ENCODE data around the gene PTPN6.

The PTPN6 gene

DNA sequence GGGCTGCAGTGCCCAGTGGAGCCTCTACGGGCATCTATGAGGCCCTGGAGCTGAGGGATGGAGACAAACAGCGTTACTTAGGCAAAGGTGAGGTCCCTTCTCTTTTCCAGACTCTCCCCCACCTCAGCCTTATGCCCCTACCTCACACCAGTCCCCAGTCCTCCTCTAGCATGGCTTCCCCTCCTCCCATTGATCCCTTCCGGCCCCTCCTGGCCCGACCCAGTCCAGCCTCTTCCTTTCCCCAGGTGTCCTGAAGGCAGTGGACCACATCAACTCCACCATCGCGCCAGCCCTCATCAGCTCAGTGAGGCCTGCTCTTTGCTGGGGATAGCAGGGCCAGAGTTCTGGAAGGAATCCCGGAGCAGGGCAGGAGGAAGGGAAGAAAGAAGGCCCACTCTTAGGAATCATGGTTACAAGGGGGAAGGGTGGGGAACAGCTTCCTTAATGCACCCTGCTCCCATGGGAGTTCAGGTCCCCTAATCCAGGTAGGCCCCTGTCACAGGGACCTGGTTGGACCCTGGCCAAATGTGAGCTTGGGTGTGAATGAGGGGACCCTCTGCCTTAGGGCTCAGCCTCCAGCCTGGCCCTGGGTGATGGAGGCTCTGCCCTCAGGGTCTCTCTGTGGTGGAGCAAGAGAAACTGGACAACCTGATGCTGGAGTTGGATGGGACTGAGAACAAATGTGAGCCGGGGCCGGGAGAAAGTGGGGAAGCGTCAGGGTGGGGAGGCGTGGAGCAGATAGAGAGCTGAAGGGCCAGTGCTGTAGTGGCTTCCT lies 34.5 kb upstream of the PTPN6 start:
- no peaks in the 10 kb centered on the region for H3K9me3 Mint-ChIP-seq
- peaks cover 28% of the 10 kb centered on the region for H3K36me3 Mint-ChIP-seq
- DNase-seq, result no peak
- CTCF ChIA-PET, result interaction anchor here (0.7 to 1.7 kb wide), 4 partner anchors 9 to 21 kb away, joined by 3 to 7 read pairs (median 4); no protein-coding TSS in a partner anchor
- no peak overlapping the region for H3K27ac Mint-ChIP-seq
- peak overlapping the region; percentile 97 for H3K4me3 Mint-ChIP-seq
- no peaks in the 10 kb centered on the region for H3K27me3 Mint-ChIP-seq
- peaks cover 53% of the 10 kb centered on the region for H3K4me1 Mint-ChIP-seq

DNA sequence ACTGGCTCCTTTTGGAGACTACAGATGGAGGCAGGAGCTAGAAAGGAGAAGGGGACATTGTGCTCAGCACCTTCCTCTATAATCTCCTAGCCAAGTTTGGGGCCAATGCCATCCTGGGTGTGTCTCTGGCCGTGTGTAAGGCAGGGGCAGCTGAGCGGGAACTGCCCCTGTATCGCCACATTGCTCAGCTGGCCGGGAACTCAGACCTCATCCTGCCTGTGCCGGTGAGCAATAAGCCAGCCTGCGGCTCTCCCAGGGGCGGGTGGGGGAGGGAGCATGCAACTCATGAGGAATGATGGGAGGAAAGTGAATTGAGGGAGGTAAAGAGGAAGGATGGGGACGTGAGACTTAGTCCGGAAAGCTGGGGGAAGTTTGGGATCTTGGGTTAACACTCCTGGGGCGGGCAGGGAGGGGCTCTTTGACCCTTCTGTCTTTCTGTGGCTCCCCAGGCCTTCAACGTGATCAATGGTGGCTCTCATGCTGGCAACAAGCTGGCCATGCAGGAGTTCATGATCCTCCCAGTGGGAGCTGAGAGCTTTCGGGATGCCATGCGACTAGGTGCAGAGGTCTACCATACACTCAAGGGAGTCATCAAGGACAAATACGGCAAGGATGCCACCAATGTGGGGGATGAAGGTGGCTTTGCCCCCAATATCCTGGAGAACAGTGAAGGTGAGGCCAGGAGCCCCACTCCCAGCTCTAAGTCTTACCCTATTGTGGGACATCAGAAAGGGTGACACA lies 33.5 kb upstream of the PTPN6 start:
- H3K27ac Mint-ChIP-seq, result no peak overlapping the region
- CTCF ChIA-PET, result interaction anchor here (1.2 to 1.7 kb wide), 2 partner anchors 9 to 20 kb away, joined by 4 to 7 read pairs; no protein-coding TSS in a partner anchor
- no peaks in the 10 kb centered on the region for H3K27me3 Mint-ChIP-seq
- H3K4me1 Mint-ChIP-seq, result peaks cover 52% of the 10 kb centered on the region
- DNase-seq, result no peak
- H3K36me3 Mint-ChIP-seq, result peaks cover 33% of the 10 kb centered on the region
- H3K4me3 Mint-ChIP-seq, result no peak overlapping the region
- no peaks in the 10 kb centered on the region for H3K9me3 Mint-ChIP-seq

DNA sequence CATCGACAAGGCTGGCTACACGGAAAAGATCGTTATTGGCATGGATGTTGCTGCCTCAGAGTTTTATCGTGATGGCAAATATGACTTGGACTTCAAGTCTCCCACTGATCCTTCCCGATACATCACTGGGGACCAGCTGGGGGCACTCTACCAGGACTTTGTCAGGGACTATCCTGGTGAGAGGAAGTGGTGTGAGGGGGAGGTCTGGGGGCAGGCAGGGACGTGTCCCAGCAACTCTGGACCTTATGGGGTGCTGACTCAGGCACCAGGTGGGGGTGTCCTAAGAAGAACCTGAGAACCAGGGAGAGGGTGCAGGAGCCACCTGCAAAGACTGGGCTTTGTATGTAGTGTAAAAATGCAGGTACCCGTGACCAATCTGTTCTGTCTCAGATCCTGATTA lies 31.6 kb upstream of the PTPN6 start:
- Mint-ChIP-seq H3K36me3 (peaks cover 40% of the 10 kb centered on the region), H3K9me3 (no peaks in the 10 kb centered on the region), H3K4me3 (no peak overlapping the region)

DNA sequence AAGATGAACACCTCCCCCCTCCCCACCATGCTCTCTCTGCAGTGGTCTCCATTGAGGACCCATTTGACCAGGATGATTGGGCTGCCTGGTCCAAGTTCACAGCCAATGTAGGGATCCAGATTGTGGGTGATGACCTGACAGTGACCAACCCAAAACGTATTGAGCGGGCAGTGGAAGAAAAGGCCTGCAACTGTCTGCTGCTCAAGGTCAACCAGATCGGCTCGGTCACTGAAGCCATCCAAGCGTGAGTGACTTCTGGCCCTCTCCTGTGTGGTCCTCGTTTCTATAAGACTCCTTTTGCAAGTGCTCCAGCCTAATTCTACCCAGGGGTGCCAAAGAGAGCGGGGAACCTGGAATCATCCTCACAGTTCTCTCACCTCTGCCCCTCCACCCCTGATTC lies 29.6 kb upstream of the PTPN6 start:
- DNase-seq, result no peak
- Mint-ChIP-seq H3K36me3 (peaks cover 37% of the 10 kb centered on the region), H3K27ac (no peak overlapping the region), H3K27me3 (peaks cover 6% of the 10 kb centered on the region), H3K4me3 (no peak overlapping the region), H3K9me3 (no peaks in the 10 kb centered on the region), H3K4me1 (peaks cover 42% of the 10 kb centered on the region)
- CTCF ChIA-PET, result interaction anchor here (0.6 to 5.8 kb wide), 5 partner anchors 15 to 49 kb away, joined by 3 to 39 read pairs (median 3); partner anchors contain the start of gene SPSB2

More for the DNA sequence above, 31.6 kb upstream of the PTPN6 start:
- CTCF ChIA-PET, result interaction anchor here (0.8 to 1.1 kb wide), 2 partner anchors 10 to 47 kb away, joined by 3 to 5 read pairs; partner anchors contain the start of gene SPSB2
- Mint-ChIP-seq H3K4me1 (peaks cover 42% of the 10 kb centered on the region), H3K27ac (no peak overlapping the region), H3K27me3 (no peaks in the 10 kb centered on the region)
- no peak for DNase-seq

GRCh38 chr12:6921996-6922946 lies 28.9 kb upstream of the PTPN6 start:
- Mint-ChIP-seq H3K36me3 (peaks cover 33% of the 10 kb centered on the region), H3K4me1 (peaks cover 44% of the 10 kb centered on the region), H3K4me3 (no peak overlapping the region), H3K9me3 (no peaks in the 10 kb centered on the region), H3K27ac (peak overlapping the region; percentile 67), H3K27me3 (peaks cover 14% of the 10 kb centered on the region)
- no peak for DNase-seq
- CTCF ChIA-PET, result interaction anchor here (0.6 to 5.8 kb wide), 6 partner anchors 14 to 49 kb away, joined by 3 to 39 read pairs (median 3); partner anchors contain the start of genes C12orf57, RNU7-1 and SPSB2

DNA sequence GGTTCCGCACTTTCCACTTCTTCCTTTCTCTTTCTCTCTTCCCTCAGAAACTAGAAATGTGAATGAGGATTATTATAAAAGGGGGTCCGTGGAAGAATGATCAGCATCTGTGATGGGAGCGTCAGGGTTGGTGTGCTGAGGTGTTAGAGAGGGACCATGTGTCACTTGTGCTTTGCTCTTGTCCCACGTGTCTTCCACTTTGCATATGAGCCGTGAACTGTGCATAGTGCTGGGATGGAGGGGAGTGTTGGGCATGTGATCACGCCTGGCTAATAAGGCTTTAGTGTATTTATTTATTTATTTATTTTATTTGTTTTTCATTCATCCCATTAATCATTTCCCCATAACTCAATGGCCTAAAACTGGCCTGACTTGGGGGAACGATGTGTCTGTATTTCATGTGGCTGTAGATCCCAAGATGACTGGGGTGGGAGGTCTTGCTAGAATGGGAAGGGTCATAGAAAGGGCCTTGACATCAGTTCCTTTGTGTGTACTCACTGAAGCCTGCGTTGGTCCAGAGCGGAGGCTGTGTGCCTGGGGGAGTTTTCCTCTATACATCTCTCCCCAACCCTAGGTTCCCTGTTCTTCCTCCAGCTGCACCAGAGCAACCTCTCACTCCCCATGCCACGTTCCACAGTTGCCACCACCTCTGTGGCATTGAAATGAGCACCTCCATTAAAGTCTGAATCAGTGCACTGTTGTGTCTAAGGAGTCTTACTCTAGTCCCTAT lies 28.0 kb upstream of the PTPN6 start:
- CTCF ChIA-PET, result interaction anchor here (0.6 to 5.8 kb wide), 16 partner anchors 9 to 218 kb away, joined by 3 to 39 read pairs (median 5); partner anchors contain the start of genes C12orf57, C1RL, RNU7-1 and SPSB2
- no peaks in the 10 kb centered on the region for H3K9me3 Mint-ChIP-seq
- peaks cover 28% of the 10 kb centered on the region for H3K36me3 Mint-ChIP-seq
- no peak overlapping the region for H3K4me3 Mint-ChIP-seq
- H3K27ac Mint-ChIP-seq, result peak overlapping the region; percentile 39
- peaks cover 44% of the 10 kb centered on the region for H3K4me1 Mint-ChIP-seq
- DNase-seq, result no peak
- peaks cover 17% of the 10 kb centered on the region for H3K27me3 Mint-ChIP-seq

GRCh38 chr12:6923851-6924250 lies 27.3 kb upstream of the PTPN6 start:
- peak overlapping the region; percentile 70 for H3K27ac Mint-ChIP-seq
- CTCF ChIA-PET, result interaction anchor here (0.6 to 5.8 kb wide), 17 partner anchors 8 to 217 kb away, joined by 3 to 39 read pairs (median 5); partner anchors contain the start of genes C12orf57, C1RL, RNU7-1 and SPSB2
- peaks cover 48% of the 10 kb centered on the region for H3K4me1 Mint-ChIP-seq
- no peak overlapping the region for H3K4me3 Mint-ChIP-seq
- H3K36me3 Mint-ChIP-seq, result peaks cover 31% of the 10 kb centered on the region
- no peaks in the 10 kb centered on the region for H3K9me3 Mint-ChIP-seq
- DNase-seq, result no peak
- H3K27me3 Mint-ChIP-seq, result peaks cover 23% of the 10 kb centered on the region

DNA sequence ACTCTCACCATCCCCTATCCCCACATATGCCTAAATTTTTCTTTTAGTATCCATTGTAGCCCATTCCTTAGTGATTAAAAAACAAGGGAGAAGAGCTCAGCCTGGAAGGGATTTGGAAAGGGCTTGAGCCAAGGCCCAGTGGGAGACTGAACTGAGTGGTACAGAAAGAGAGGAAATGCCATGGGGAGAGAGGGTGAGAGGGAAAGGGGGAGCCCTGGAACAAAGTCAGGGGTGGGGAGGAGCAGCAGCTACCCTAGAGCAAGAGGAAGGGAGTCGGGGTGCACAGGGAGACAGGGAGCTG lies 26.0 kb upstream of the PTPN6 start:
- Mint-ChIP-seq H3K27ac (peak overlapping the region; percentile 39), H3K27me3 (peaks cover 23% of the 10 kb centered on the region), H3K36me3 (peaks cover 18% of the 10 kb centered on the region), H3K9me3 (no peaks in the 10 kb centered on the region), H3K4me3 (peak overlapping the region; percentile 55), H3K4me1 (peaks cover 50% of the 10 kb centered on the region)
- CTCF ChIA-PET, result interaction anchor here (0.6 to 5.8 kb wide), 17 partner anchors 9 to 436 kb away, joined by 3 to 39 read pairs (median 5); partner anchors contain the start of genes C12orf57, ENO2, RNU7-1 and SPSB2
- DNase-seq, result no peak

- no peak for DNase-seq
- no peak overlapping the region for H3K27ac Mint-ChIP-seq
- H3K9me3 Mint-ChIP-seq, result no peaks in the 10 kb centered on the region
- H3K4me3 Mint-ChIP-seq, result peak overlapping the region; percentile 81
- peaks cover 18% of the 10 kb centered on the region for H3K36me3 Mint-ChIP-seq
- CTCF ChIA-PET, result interaction anchor here (0.6 to 5.8 kb wide), 18 partner anchors 8 to 435 kb away, joined by 3 to 39 read pairs (median 4); partner anchors contain the start of genes C12orf57, ENO2, RNU7-1 and SPSB2
- H3K4me1 Mint-ChIP-seq, result peaks cover 52% of the 10 kb centered on the region
- H3K27me3 Mint-ChIP-seq, result peaks cover 23% of the 10 kb centered on the region
Observed at GRCh38 chr12:6925540-6926279, 25.4 kb upstream of the PTPN6 start.

- H3K27ac Mint-ChIP-seq, result peak within 1 kb of the TSS; percentile 67
- CTCF ChIA-PET, result interaction anchor here (1.8 to 5.8 kb wide), 5 partner anchors 10 to 37 kb away, joined by 4 to 39 read pairs (median 29); partner anchors contain the start of genes C12orf57 and RNU7-1
- H3K9me3 Mint-ChIP-seq, result no peaks in the 10 kb centered on the region
Observed at GRCh38 chr12:6927379-6928021, 23.7 kb upstream of the PTPN6 start, which contains the start of gene ATN1. Gene ATN1 (plus strand): TSS chr12:6927959. CDS start chr12:6934002, 6,043 bp downstream.

DNA sequence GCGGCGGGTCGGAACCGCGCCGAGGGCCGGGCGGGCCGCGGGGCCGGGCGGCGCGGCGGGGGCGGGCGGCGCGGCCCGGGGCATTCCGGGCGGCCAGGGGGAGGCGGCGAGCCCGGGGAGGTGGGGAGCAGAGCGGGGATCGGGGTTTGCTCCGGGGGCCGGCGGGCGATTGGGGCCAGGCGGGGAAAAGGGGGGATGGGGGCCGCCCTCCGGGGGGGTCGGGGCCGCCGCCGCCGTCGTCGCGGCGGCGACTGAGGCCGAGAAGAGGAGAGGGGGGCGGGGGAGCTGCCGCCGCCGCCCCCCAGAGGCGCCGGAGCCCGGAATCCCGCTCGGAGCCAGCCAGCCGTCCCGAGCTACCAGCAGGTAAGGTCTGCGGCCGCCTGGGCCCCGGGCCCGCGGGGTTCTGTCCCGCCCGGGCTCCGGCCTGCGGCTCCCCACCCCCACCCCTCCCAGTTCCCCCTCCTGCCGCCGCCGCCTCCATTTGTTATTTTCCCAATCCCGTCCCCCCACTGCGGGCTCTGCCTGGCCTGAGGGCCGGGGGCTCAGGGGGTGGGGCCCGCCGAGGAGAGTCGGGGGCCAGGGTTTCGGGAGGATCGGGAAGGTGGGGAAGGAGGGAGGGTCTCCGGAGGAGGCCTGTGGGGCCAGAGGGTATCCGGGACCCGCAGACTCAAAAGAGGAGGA lies 23.0 kb upstream of the PTPN6 start:
- CTCF ChIA-PET, result interaction anchor here (1.7 to 5.4 kb wide), 2 partner anchors 10 to 17 kb away, joined by 8 to 29 read pairs; partner anchors contain the start of genes C12orf57 and RNU7-1
- Mint-ChIP-seq H3K4me3 (peak overlapping the region; percentile 75), H3K27me3 (peaks cover 23% of the 10 kb centered on the region), H3K9me3 (no peaks in the 10 kb centered on the region), H3K36me3 (peaks cover 11% of the 10 kb centered on the region), H3K4me1 (peaks cover 73% of the 10 kb centered on the region), H3K27ac (peak overlapping the region; percentile 64)
- DNase-seq, result peak; percentile 41

More at GRCh38 chr12:6927379-6928021, 23.7 kb upstream of the PTPN6 start, which contains the start of gene ATN1:
- peak within 1 kb of the TSS; percentile 81 for H3K4me3 Mint-ChIP-seq
- peaks cover 11% of the 10 kb centered on the region for H3K36me3 Mint-ChIP-seq
- peaks cover 23% of the 10 kb centered on the region for H3K27me3 Mint-ChIP-seq
- DNase-seq, result peak; percentile 70
- H3K4me1 Mint-ChIP-seq, result peaks cover 67% of the 10 kb centered on the region

All from activated naive CD4-positive, alpha-beta T cell treated with anti-CD3 and anti-CD28 coated beads, Interleukin-2, amount 10 ng/mL, durations not matched to agents 7 days and 5 days (primary cell).